ENCODE results near the gene FRS3. TPM values are rescaled to one million over a fixed set of nuclear protein-coding genes. Genes with fewer than 3 reads are reported as not detected.

FRS3 gene
- total and polyA plus RNA-seq, 2 experiments from 2014 or later = 1.3 to 3.3 TPM

- DNase-seq (ENCODE audit: low spot score) = no peak
- Mint-ChIP-seq H3K36me3 (ENCODE audit: low read depth) (no peaks in the 10 kb centered on the region), H3K4me1 (no peaks in the 10 kb centered on the region; the same call in 2 of the 3 replicates), H3K27me3 (ENCODE audit: insufficient read depth, low read depth, poor library complexity) (peaks cover 3% of the 10 kb centered on the region), H3K27ac (no peak overlapping the region), H3K4me3 (no peak overlapping the region), H3K9me3 (no peaks in the 10 kb centered on the region)
- no peak for ATAC-seq
- no peak overlapping the region for H3K27ac ChIP-seq (ENCODE audit: low read depth)
- TF ChIP-seq ZNF114 (CRISPR knock-in tag; IDR thresholded peaks at IDR 0.05) (no peak), POLR2AphosphoS5 (IDR thresholded peaks at IDR 0.05; ENCODE audit: low read depth) (no peak), NANOG (IDR thresholded peaks at IDR 0.05; ENCODE audit: borderline replicate concordance) (no peak), EZH2phosphoT487 (IDR thresholded peaks at IDR 0.05; ENCODE audit: unreplicated experiment) (no peak), EZH2 (IDR thresholded peaks at IDR 0.05; ENCODE audit: low read depth, unreplicated experiment) (no peak), CREB1 (CRISPR knock-in tag; IDR thresholded peaks at IDR 0.05; ENCODE audit: low read depth) (no peak), STAT1 (IDR thresholded peaks at IDR 0.05; ENCODE audit: unreplicated experiment) (no peak)
- no peaks in the 10 kb centered on the region for H3K36me3 ChIP-seq (ENCODE audit: insufficient read depth)
- no peaks in the 10 kb centered on the region for H3K9me2 ChIP-seq (ENCODE audit: insufficient read depth)
- H4K20me1 ChIP-seq (replicated peaks; ENCODE audit: insufficient read depth) = peaks cover 9% of the 10 kb centered on the region; the same call in 1 of the 2 replicates
- H3K4me3 ChIP-seq = no peak overlapping the region
- no peaks in the 10 kb centered on the region for H3K27me3 ChIP-seq (ENCODE audit: insufficient read depth)
- no peaks in the 10 kb centered on the region for H3K4me1 ChIP-seq (ENCODE audit: insufficient read depth)
- no peak overlapping the region for H2AFZ ChIP-seq
- H3F3A ChIP-seq (replicated peaks; ENCODE audit: low read depth) = no peaks in the 10 kb centered on the region
- H3K79me2 ChIP-seq (replicated peaks; ENCODE audit: insufficient read depth) = no peaks in the 10 kb centered on the region
- H3K4me2 ChIP-seq = no peak overlapping the region
Observed at GRCh38 chr6:41814629-41815028, 34.9 kb upstream of the FRS3 start.

GRCh38 chr6:41813956-41814355, 34.3 kb upstream of the FRS3 start:
- Mint-ChIP-seq H3K4me1 (no peaks in the 10 kb centered on the region; the same call in 2 of the 3 replicates), H3K36me3 (ENCODE audit: low read depth) (no peaks in the 10 kb centered on the region), H3K27me3 (ENCODE audit: insufficient read depth, low read depth, poor library complexity) (peaks cover 3% of the 10 kb centered on the region), H3K9me3 (no peaks in the 10 kb centered on the region), H3K4me3 (no peak overlapping the region), H3K27ac (no peak overlapping the region)
- Histone ChIP-seq H2AFZ (no peak overlapping the region), H3K79me2 (replicated peaks; ENCODE audit: insufficient read depth) (no peaks in the 10 kb centered on the region), H3K4me3 (no peak overlapping the region), H3K9me2 (ENCODE audit: insufficient read depth) (no peaks in the 10 kb centered on the region), H4K20me1 (replicated peaks; ENCODE audit: insufficient read depth) (peaks cover 9% of the 10 kb centered on the region; the same call in 1 of the 2 replicates), H3K4me2 (no peak overlapping the region), H3K4me1 (ENCODE audit: insufficient read depth) (no peaks in the 10 kb centered on the region), H3K27me3 (ENCODE audit: insufficient read depth) (no peaks in the 10 kb centered on the region), H3K36me3 (ENCODE audit: insufficient read depth) (no peaks in the 10 kb centered on the region), H3K27ac (ENCODE audit: low read depth) (no peak overlapping the region), H3F3A (replicated peaks; ENCODE audit: low read depth) (no peaks in the 10 kb centered on the region)
- no peak for DNase-seq (ENCODE audit: low spot score)
- TF ChIP-seq ZNF114 (CRISPR knock-in tag; IDR thresholded peaks at IDR 0.05) (no peak), NANOG (IDR thresholded peaks at IDR 0.05; ENCODE audit: borderline replicate concordance) (no peak), CREB1 (CRISPR knock-in tag; IDR thresholded peaks at IDR 0.05; ENCODE audit: low read depth) (no peak), ZNF331 (CRISPR knock-in tag; IDR thresholded peaks at IDR 0.05; ENCODE audit: low read depth) (no peak), REST (IDR thresholded peaks at IDR 0.05; ENCODE audit: unreplicated experiment) (no peak), JUNB (IDR thresholded peaks at IDR 0.05; ENCODE audit: unreplicated experiment) (no peak)
- ATAC-seq = no peak

Measured in GM23338 (cell line).